Measurements from ENCODE around the gene MYL11. TPM values are rescaled to one million over a fixed set of nuclear protein-coding genes. Genes with fewer than 3 reads are reported as not detected.
A peak's percentile ranks its signal among the peaks of the same experiment; 100 is the strongest.

Gene MYL11
- total RNA-seq, 1 donor, result 9.2 TPM

DNA sequence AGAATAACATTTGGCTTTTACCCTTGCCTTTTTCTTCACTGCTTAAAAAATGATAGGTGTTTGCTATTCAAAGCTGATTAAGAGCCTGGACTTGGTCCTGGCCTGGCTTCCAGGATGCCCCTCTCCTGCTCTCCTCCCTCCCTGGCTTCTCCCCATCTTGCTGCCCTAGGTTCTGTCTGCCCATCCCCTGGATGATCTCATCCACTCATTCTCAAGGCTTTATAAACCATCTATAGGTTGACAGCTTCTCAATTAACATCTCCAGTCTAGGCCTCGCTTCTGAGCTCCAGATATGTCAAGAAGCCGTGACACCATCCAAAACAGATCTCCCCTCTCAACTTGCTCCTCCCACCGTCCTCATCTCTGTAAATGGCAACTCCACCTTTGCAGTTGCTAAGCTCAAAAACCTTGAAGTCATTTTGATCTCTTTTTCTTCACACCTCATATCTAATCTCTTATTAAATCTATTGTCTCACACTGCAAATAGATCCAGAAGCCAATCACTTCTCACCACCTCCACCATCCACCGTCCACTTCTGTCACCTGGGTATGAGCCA lies 41.5 kb downstream of the MYL11 start:
- DNase-seq (ENCODE audit: low read depth in 2 of 3, low spot score in 2 of 3), result no peak

DNA sequence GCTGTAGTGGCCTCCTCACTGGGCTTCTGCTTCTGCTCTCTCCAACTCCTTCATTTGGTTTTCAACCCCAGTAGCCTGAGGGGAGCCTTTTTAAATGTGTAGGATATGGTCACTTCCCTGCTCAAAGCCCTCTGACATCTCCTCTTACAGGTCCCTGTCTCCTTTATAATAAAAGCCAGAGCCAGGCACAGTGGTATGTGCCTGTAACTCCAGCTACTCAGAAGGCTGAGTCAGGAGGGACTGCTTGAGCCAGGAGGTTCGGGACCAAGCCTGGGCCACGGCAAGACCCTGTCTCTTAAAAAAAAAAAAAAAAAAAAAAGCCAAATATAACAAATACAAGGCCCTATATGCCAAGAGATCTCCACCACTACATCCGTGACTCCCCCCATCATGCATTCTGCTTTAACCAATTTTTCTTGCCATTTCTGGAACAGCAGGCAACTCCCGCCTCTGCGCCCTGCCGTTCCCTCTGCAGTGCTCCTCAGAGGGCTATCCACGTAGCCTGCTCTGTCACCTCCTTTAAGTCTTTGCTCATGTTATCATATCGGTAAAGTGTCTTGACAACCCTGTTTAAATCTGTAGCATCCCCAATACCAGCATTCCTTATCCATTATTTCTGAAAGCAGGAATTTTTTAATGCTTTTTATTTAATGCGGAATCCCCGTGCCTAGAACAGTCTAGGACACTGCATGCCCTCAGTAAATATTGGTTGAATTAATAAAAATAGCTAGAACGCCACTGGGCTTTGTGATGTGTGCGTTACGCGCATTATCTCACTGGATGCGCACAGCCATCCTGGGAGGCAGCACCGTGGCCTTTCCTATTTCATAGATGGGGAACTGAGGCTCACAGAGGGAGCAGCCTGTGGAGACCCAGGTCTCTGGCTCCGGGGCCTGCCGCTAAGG lies 42.3 kb downstream of the MYL11 start:
- no peak for DNase-seq (ENCODE audit: low read depth in 2 of 3, low spot score in 2 of 3)

DNA sequence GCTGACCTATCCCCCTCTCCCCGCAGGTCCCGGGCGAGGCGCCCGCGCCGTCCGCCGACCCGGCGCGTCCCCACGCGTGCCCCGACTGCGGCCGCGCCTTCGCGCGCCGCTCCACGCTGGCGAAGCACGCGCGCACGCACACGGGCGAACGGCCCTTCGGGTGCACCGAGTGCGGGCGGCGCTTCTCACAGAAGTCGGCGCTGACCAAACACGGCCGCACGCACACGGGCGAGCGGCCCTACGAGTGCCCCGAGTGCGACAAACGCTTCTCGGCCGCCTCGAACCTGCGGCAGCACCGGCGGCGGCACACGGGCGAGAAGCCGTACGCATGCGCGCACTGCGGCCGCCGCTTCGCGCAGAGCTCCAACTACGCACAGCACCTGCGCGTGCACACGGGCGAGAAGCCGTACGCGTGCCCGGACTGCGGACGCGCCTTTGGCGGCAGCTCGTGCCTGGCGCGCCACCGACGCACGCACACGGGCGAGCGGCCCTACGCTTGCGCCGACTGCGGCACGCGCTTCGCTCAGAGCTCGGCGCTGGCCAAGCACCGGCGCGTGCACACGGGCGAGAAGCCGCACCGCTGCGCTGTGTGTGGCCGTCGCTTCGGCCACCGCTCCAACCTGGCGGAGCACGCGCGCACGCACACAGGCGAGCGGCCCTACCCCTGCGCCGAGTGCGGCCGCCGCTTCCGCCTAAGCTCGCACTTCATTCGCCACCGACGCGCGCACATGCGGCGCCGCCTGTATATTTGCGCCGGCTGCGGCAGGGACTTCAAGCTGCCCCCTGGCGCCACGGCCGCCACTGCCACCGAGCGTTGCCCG lies 43.1 kb downstream of the MYL11 start:
- DNase-seq (ENCODE audit: low read depth in 2 of 3, low spot score in 2 of 3), result peak; percentile 89 to 93 (median 90)

DNA sequence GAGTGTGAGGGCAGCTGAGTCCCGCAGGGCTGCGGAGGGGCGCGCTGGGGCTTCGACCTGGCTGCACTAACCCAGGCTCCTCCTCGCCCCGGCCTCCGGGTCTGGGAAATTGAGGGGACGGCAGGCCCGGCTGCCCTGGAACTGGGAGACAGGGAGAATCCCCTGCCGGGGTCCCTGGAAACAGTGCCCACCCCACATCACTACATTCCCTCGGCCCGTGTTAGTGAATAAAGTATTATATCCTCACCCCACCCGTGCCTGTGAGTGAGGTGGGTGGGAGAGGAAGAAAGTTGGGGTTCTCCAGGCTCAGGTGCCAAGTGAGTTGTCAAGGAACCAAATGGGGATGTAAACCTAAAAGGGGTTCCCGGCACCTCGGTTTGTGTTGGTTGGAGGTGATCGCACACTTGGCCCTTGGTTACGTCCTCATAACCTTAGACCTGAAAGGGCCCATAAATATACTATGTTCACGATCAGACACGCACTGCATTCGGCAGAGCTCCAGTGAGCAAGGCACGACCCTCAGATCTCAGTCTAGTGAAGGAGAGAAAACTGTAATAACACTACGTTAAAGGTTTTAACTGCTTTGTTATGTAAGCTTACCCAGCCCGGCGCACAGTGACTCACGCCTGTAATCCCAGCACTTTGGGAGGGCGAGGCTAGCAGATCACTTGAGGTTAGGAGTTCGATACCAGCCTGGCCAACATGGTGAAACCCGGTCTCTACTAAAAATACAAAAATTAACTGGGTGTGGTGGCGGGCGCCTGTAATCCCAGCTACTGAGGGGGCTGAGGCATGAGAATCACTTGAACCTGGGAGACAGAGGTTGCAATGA lies 44.0 kb downstream of the MYL11 start:
- no peak for DNase-seq (ENCODE audit: low read depth in 2 of 3, low spot score in 2 of 3)

DNA sequence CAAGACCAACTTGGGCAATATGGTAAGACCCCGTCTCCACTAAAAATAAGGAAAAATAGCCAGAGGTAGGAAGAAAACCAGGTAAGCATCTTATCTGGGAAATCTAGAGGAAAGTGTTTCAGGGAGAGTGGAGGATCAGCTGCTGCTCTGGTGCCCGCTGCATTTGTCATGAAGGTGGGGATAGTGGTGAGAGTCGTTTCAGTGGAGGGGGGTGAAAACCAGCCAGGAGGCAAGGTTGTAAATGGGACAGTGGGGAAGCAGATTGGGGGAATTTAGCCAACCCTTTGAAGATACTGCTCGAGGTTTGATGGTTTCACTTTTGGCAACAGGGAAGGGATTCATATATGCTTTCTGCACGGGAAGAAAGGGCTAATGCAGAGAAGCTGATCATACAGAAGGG lies 46.4 kb downstream of the MYL11 start:
- no peak for DNase-seq (ENCODE audit: low read depth in 2 of 3, low spot score in 2 of 3)

Small RNA genes lying within 50 kb of the gene (small RNA-seq; reads per million reads assigned to genes)
- 4.8 reads per million, percentile 87 among the genes with 10 or more reads in this experiment for gene RF00406

Other genes with a start within 250 kb of the MYL11 start
- 246 TPM for gene CORO1A, start 191.2 kb upstream of the MYL11 start, total RNA-seq
- 49.8 TPM for gene BOLA2B, start 181.1 kb upstream of the MYL11 start, total RNA-seq
- gene SLX1A, start 180.9 kb upstream of the MYL11 start, total RNA-seq, result 59.2 TPM
- 12.1 TPM for gene SULT1A3, start 175.5 kb upstream of the MYL11 start, total RNA-seq
- gene NPIPB13, start 126.3 kb upstream of the MYL11 start, total RNA-seq, result 1.9 TPM
- gene CD2BP2, start 19.5 kb upstream of the MYL11 start, total RNA-seq, result 18.6 TPM
- gene TBC1D10B, start 4.3 kb upstream of the MYL11 start, total RNA-seq, result 40.9 TPM
- gene SEPTIN1, start 7.8 kb downstream of the MYL11 start, total RNA-seq, result 38.2 TPM
- 17.8 TPM for gene ZNF48, start 20.6 kb downstream of the MYL11 start, total RNA-seq
- 9.2 TPM for gene ZNF771, start 32.8 kb downstream of the MYL11 start, total RNA-seq
- 40.4 TPM for gene DCTPP1, start 55.2 kb downstream of the MYL11 start, total RNA-seq
- 18.9 TPM for gene SEPHS2, start 71.1 kb downstream of the MYL11 start, total RNA-seq
- gene ITGAL, start 97.9 kb downstream of the MYL11 start, total RNA-seq, result 29.4 TPM
- 49.3 TPM for gene ZNF768, start 151.8 kb downstream of the MYL11 start, total RNA-seq
- 20.7 TPM for gene ZNF747, start 160.1 kb downstream of the MYL11 start, total RNA-seq
- 16.7 TPM for gene ZNF764, start 183.6 kb downstream of the MYL11 start, total RNA-seq
- 12.1 TPM for gene ZNF688, start 196.9 kb downstream of the MYL11 start, total RNA-seq
- 15.3 TPM for gene ZNF785, start 210.9 kb downstream of the MYL11 start, total RNA-seq
- 16.4 TPM for gene ZNF689, start 235.6 kb downstream of the MYL11 start, total RNA-seq